NCI-H345 treated with DMSO at 0.1 percent for 48 hours (cell line): ENCODE results near the gene MYLK3.
A peak's percentile ranks its signal among the peaks of the same experiment; 100 is the strongest.
"Not testable (repeated sequence)": the region's sequence is repeated elsewhere in the genome, so short reads cannot be mapped to it uniquely, and the experiment has no call there.

ENCODE experiments used
- DNase-seq: peaks from one replicate; lab custom pipeline; 2025; ENCODE audit not compliant: unreplicated experiment; lab: John Stamatoyannopoulos, UW

Gene MYLK3

DNA sequence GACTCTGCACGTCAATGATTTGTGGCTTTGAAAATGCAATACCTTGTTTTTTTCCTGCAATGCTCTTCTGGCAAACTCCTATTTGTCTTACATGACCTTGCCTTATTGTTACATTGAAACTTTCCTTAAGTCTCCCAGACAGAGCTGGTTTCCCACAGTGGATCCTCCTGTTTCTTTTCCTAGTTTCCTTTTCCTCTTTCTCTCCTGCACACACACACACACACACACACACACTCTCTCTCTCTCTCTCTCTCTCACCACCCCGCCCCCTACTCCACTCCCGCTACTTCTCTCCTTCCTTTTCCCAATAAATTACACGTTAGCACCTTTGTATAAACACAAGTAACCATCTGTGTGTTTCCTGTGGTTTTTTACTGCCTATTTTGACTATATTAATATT lies 56.4 kb downstream of the MYLK3 start:
- DNase-seq = no peak

DNA sequence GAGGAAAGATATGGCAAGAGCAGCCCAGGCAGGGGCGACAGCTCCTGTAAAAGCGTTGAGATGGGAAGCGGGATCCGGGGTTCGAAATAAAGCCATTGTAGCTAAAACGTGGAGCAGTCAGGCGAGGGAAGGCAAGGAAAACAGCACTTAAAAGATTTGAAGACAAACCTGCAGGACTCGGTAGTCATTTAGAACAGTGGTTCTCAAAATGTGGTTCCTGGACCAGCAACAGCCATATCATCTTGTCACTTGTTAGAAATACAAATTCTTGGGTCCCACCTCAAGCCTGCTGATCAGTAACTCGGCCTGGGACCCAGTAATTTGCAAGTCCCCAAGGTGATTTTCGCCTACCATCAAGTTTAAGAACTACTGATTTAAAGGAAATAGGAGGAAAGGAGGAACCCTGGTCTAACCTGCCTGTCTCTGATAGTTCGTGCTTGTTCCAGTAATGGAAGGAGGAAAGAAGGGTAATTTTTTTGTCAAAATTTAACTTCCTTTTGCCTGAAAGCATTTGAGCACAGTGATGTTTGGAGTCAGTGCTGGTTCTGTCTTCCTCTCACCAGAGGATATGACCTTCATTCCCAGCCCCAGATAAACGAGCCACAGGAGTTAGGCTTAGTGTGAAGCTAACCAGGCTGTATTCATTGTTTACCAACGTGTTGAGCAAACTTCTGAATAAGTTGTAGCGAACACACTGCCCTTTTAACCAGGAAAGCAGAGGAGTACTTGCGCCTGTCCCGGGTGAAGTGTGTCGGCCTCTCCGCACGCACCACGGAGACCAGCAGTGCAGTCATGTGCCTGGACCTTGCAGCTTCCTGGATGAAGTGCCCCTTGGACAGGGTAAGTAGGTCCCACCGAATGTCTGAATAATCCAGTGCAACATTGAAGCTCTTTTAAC lies 57.6 kb downstream of the MYLK3 start:
- DNase-seq = no peak

DNA sequence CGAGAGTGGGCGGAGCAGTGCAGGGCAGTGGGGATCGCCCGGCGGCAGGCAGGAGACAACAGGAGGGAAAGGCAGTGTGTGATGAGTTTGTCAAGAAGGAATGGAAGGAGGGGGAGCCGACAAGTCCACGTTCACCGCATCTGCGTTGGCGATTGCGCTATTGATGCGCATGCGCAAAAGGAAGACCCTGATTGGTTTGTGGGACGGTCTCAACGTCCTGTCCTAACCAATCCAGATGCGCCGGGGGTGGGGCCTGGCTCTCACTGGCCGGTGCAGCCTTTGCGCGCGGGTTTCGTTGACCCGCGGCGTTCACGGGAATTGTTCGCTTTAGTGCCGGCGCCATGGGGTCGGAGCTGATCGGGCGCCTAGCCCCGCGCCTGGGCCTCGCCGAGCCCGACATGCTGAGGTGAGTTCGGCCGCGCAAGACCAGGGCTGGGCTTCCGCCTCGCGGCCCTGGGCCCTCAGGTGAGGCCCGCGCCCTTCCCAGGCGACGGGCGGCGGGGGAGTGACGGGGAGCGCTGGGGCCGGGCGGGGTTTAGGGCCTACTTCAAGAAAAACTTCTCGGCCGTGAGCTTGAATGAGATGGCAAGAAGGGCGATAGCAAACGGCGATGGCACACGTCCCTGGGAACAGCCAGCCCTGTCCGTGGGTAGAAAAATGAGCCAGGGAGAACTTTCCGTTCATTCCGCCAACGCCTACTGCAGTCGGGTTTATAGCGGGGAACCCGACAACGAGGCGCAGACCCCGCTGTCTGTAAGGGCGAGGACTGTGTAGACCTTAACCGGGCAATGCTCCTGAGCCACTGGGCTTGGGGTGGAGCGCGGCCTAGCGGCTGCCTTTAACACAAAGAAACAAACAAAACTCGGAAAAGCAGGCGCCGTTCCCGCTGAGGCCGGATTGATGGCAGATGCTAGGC lies 58.5 kb downstream of the MYLK3 start, which contains the start of gene ORC6:
Gene ORC6, plus strand, starts transcription at position 295 of the 916 bp plus-strand sequence. Its CDS starts 47 bp downstream, at position 342.
- peak; percentile 92 for DNase-seq

DNA sequence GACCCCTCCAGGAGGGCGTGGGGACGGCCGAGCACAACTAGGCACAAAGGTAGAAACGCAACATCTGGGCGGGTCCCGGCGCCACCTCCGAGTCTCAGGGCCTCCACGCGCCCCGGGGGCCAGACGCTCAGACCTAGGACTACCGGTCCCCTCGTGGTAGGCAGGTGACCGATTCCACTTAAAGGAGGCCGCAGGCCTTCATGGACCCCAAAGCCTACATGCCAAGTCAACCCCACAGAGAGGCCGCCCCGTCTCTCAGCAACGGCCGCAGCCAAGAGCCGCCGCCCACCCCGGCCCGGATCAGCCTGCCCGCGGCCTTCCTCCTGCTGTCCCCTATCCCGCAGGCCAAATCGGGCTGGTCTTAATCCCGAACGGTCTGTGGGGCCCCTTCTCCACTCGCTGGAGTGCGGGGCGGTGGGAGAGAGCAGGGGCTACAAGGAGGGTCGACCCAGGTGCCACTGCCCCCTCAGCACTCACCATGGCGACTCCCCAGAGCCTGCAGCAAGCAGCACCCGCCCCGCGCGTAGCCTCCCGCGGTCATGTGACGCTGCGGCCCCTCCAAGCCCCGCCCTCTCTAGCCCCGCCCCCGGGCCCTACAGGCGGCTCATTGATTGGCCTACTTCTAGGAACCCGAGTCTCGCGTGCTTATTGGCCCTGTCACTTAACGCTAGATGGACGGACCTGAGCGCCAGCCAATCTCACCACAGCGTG lies 59.3 kb downstream of the MYLK3 start, which contains the start of gene VPS35:
Gene VPS35, minus strand, starts transcription at position 525 of the 711 bp plus-strand sequence. Its CDS starts 45 bp downstream, at position 480.
- peak; percentile 92 for DNase-seq

DNA sequence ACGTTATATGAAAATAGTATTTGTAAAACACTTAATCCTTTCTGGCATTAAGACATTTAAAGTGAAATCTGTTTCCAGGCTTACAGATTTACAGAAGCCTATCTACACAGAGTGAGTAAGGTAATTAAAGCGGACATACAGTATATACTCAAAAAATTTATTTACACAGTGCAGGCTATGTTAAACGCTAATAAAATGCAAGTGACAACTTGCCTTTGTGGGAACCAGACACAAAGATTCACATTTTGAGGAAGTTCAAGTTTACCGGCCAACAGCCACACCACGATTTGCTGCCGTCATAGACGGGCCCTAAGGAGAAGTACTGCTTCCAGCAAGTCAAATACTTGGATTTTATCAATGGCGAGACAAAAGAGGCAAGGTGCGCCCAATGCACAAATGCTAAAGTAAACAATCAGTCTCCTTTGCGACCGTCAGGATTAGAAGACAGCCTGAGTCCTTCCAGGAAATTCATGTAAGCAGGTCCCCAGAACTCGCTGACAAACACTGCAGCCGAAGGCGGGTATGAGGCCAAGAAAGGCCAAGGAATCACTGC lies 60.0 kb downstream of the MYLK3 start:
- DNase-seq = no peak

DNA sequence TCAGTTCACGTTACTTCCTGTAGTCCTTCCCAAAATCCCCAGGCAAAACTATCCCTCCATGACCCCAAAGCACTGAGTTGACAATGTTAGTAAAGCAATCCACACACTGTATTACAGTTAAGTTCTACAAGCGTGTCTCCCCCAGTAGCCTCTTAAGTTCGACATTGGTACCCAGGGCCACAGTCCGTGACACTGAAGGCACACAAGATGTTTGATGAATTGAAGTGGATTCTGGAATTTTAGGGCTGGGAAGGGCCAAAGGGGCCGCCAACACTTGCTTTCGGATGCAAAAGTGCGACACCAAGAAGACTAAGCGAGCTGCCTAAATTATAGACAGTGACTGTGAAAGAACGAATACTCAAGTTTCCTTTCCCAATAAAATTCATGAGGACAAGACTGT lies 60.7 kb downstream of the MYLK3 start:
- DNase-seq = no peak

DNA sequence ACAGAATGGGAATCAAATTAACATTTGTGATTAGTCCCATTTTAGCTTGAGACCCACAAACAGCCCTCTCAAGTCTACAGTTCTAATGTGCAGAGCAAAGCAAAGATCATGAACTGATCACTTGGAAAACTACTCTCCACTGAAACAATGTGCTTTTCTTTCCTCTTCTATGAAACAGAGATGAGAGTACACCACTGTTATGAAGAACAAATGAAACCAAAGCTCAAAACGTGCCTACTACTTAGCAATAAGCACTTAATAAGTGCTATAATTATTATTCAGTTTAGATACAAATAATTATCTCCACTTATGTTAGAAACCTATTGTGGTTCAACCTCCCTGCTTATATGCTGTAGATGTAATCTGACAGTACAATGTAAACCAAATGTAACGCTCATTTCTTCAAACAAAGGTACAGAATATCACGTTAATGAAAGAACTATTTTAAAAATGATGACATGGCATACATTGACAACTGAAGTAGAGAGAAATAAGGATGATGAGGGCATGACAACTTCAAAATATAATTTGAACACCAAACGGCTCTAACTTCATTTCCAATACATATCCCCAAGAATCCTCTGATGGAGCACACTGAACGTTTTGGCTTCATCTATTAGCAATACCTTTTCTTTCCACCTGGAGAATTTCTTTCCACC lies 61.2 kb downstream of the MYLK3 start:
- DNase-seq = no peak

DNA sequence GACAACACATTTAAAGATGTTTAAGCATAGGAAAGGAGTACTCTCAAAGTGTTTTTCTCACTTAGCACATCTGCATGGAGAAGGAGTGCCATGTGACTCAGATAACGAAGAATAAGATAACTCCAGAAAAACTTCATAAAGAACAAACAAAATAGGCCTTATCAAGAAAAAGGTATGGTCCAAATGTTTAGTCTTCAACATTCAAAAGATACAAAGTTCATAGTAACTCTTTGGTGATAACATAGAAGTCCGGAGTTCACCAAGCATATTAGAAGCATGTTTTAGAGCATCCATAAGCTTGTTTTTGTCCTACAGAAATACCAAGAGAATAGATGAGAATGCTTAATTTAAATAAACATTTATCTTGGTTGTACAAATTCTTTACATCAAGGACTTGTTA lies 66.3 kb downstream of the MYLK3 start:
- not testable (repeated sequence) for DNase-seq

DNA sequence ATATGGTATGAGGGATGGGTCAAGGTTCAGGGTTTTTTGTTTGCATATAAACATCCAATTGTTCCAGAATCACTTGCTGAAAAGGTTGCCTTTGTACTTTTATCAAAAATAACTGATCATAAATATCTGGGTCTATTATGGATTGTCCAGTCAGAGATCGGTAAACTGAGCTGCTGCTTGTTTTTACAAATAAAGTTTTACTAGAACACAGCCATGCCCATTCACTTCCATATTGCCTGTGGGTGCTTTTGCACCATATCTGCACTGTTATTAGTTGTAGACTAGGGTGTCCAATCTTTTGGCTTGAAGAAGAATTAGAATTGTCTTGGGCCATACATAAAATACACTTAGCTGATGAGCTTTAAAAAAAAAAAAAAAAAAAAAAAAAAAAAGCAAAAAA lies 70.2 kb downstream of the MYLK3 start:
- DNase-seq = not testable (repeated sequence)

DNA sequence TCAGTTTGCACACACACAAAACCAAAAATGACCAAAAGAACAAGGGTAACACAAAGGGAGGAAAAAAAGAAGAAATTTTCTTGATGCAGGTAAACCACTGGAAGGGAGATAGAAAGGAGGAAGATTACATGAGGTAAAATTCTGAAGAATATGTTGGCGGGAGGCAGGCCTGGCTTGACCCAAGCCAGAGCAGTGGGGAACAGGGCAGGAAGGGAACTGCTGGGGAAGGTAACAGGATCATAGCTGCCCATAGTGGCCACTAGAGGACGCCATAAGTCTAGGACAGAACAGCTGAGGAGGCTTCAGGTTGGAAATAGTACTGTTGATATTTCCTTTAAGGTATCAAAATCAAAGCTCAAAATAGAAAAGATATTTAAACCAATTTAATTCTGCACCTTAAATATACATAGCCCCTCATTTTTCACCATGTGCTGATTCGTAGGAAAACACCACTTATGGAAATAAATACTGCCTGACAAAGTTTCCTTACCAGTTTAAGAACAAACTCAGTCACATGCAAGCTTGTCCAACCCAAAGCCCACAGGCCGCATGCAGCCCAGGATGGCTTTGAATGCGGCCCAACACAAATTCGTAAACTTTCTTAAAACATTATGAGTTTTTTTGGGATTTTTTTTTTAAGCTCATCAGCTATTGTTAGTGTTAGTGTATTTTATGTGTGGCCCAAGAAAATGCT lies 74.7 kb downstream of the MYLK3 start:
- peak; percentile 9 for DNase-seq

DNA sequence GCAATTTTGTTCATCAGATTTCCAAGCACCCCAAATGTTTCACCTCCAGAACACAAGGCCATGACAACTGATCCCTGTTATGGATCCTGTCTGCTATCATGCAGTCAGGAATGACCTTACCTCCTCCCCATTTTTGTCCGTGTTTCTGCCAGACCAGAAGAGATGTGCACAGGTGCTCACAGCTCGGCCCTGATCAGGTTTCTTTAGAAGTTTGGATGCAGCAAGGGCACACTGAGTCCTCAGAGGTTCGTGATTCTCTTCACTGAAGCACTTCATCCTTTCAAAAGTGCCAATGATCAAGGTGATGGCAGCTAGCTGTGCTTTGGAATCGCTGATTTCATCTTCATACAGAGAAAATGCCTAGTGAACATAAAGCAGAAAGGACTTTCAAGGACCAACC lies 86.0 kb downstream of the MYLK3 start:
- no peak for DNase-seq

DNA sequence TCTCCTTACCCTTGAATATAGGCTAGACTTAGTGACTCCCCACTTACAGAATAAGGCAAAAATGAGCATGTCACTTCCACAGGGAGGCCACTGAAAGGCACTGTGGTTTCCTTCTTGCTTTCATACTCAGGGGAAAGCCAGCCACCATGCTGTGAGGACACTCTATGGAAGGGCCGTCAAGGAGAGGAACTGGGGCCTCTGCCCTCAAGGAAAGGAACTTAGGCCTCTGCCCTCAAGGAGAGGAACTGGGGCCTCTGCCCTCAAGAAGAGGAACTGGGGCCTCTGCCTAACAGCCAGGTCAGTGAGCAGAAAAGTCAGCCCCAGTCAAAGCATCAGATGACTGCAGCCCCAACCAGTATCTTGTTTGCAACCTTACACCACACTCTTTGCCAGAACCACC lies 89.2 kb downstream of the MYLK3 start:
- DNase-seq = no peak
